Colonic mucosa (tissue), 4 donors: Measurements from ENCODE around the gene LGI4. TPM values are rescaled to one million over a fixed set of nuclear protein-coding genes. Genes with fewer than 3 reads are reported as not detected.

Experiments
- DNase-seq: peaks from one replicate; pipeline ENCODE4 v3.0.0-alpha.2; 2020
- H3K27ac ChIP-seq: fragments of 200-600 bp; one replicate; pipeline ENCODE4 v1.8.0; 2021
- H3K27me3 ChIP-seq: fragments of 200-600 bp; one replicate; pipeline ENCODE4 v1.8.0; 2021
- H3K36me3 ChIP-seq: fragments of 200-600 bp; one replicate; pipeline ENCODE4 v1.8.0; 2021
- H3K4me1 ChIP-seq: fragments of 200-600 bp; one replicate; pipeline ENCODE4 v1.8.0; 2021; ENCODE audit warnings: mild to moderate bottlenecking
- H3K4me3 ChIP-seq: fragments of 200-600 bp; one replicate; pipeline ENCODE4 v1.8.0; 2021
- H3K9ac ChIP-seq, 2 donors: one replicate each; pipeline ENCODE4 v1.7.0; 2013; ENCODE audit warnings: control low read depth in 2 of 2, low read depth in 2 of 2, low read length in 2 of 2
- H3K9me3 ChIP-seq: fragments of 200-600 bp; one replicate; pipeline ENCODE4 v1.8.0; 2021
- CTCF ChIP-seq: fragments of 200-600 bp; IDR thresholded peaks from one replicate; pipeline ENCODE4 v1.8.0; 2022; ENCODE audit warnings: antibody characterized with exemption, mild to moderate bottlenecking
- intact Hi-C: fragments of 100-400 bp; cut with DNase I; formaldehyde crosslinking; loops from one replicate; pipeline ENCODE4 v1.14.1; 2022
- total RNA-seq, 2 donors: library from RNA; stranded (reverse); fragmentation: NEBNext Ultra II Directional in 1 of 2; extraction: Animal tissue kit (Norgen Biotek cat#: 25700) in 1 of 2; gene quantifications; one replicate each; pipeline ENCODE4 v1.2.1, GENCODE V29; 2021
- donor health status: healthy.
- donor health status: DM: no; HTN: no; CAD: no.
- donor health status: DM: no; HTN: no; CAD: no.

Gene LGI4
- total RNA-seq, 2 donors from 2014 or later = 5.8 to 10.2 TPM

GRCh38 chr19:35140207-35140961, 5.5 kb upstream of the LGI4 start:
- intact Hi-C loops = loop anchor here (2.0 to 10.0 kb wide), 2 partner anchors 74 to 124 kb away; partner anchors contain the start of gene USF2
- DNase-seq = no peak
- Histone ChIP-seq H3K27ac (peak overlapping the region; percentile 23), H3K36me3 (no peaks in the 10 kb centered on the region), H3K9ac (peak overlapping the region; percentile 60 to 75), H3K27me3 (peaks cover 7% of the 10 kb centered on the region), H3K4me3 (peak overlapping the region; percentile 15), H3K9me3 (no peaks in the 10 kb centered on the region), H3K4me1 (peaks cover 5% of the 10 kb centered on the region)
- no peak for TF ChIP-seq CTCF

DNA sequence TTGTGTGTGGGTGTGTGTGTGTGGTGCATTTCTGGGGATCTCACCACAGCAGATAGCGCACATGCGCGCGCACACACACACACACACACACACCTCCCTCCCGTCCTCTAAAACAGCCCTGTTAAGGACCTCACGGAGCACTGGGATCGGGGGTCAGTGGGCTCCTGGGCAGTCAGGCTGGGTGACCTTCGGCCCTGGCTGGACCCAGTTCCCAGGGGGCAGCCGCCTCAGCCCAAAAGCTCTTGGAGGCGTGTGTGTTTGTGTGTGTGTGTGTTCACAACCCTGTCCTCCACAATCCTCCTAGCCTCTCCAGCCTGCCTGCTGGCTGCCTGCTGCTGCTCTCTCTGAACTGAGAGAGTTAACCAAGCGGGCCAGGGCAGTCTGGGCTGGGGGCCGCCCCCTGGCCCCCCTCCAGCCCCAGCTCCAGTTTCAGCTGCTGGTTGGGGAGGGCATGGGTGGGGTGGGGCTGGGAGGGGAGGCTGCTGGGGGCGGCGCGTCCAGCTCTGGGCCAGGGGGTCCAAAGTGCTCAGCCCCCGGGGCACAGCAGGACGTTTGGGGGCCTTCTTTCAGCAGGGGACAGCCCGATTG, 3.5 kb upstream of the LGI4 start, which contains the start of gene FXYD1:
Gene FXYD1, plus strand, starts transcription at position 520 of the 588 bp plus-strand sequence. CDS start 1,256 bp downstream, outside the sequence.
- Histone ChIP-seq H3K4me1 (peaks cover 5% of the 10 kb centered on the region), H3K27ac (peak within 1 kb of the TSS; percentile 40), H3K9ac (peak within 1 kb of the TSS; percentile 60 to 75), H3K36me3 (no peaks in the 10 kb centered on the region), H3K9me3 (no peaks in the 10 kb centered on the region), H3K4me3 (peak within 1 kb of the TSS; percentile 15), H3K27me3 (peaks cover 7% of the 10 kb centered on the region)
- DNase-seq = peak; percentile 20
- TF ChIP-seq CTCF = no peak
- intact Hi-C loops = no loop called here

- intact Hi-C loops = no loop called here
- no peaks in the 10 kb centered on the region for H3K9me3 ChIP-seq
- peak; percentile 36 for DNase-seq
- no peaks in the 10 kb centered on the region for H3K4me1 ChIP-seq
- no peaks in the 10 kb centered on the region for H3K36me3 ChIP-seq
- TF ChIP-seq CTCF = no peak
- no peak overlapping the region for H3K4me3 ChIP-seq
- no peaks in the 10 kb centered on the region for H3K27me3 ChIP-seq
- H3K27ac ChIP-seq = no peak overlapping the region
- peak overlapping the region in 1 of 2 donors; percentile 1 for H3K9ac ChIP-seq
Observed at GRCh38 chr19:35136977-35137702, 2.3 kb upstream of the LGI4 start.

GRCh38 chr19:35136231-35136630, 1.4 kb upstream of the LGI4 start:
- no peak for TF ChIP-seq CTCF
- Histone ChIP-seq H3K27ac (no peak overlapping the region), H3K9me3 (no peaks in the 10 kb centered on the region), H3K4me3 (no peak overlapping the region), H3K4me1 (no peaks in the 10 kb centered on the region), H3K9ac (peak overlapping the region in 1 of 2 donors; percentile 43), H3K27me3 (no peaks in the 10 kb centered on the region), H3K36me3 (no peaks in the 10 kb centered on the region)
- DNase-seq = peak; percentile 22
- intact Hi-C loops = no loop called here

GRCh38 chr19:35135389-35135909, 590 bp upstream of the LGI4 start:
- no peaks in the 10 kb centered on the region for H3K9me3 ChIP-seq
- no peak overlapping the region for H3K27ac ChIP-seq
- H3K27me3 ChIP-seq = no peaks in the 10 kb centered on the region
- peak overlapping the region in 1 of 2 donors; percentile 43 for H3K9ac ChIP-seq
- H3K36me3 ChIP-seq = no peaks in the 10 kb centered on the region
- no peaks in the 10 kb centered on the region for H3K4me1 ChIP-seq
- intact Hi-C loops = loop anchor here (2.0 kb wide), 1 partner anchor 21 kb away; the partner anchor contains the start of gene FXYD3
- peak; percentile 84 for DNase-seq
- H3K4me3 ChIP-seq = no peak overlapping the region
- TF ChIP-seq CTCF = peak; percentile 95
